OCI-LY7 (cell line): ENCODE measurements around the gene DYDC1.

Experiments
- EZH2phosphoT487 ChIP-seq: fragments of 200-600 bp; sonication (generic); IDR thresholded peaks from 2 replicates; pipeline ENCODE4 v1.6.1; 2018; ENCODE audit warnings: low read depth, borderline replicate concordance, mild to moderate bottlenecking, mixed run types, antibody characterized with exemption, low read length, moderate library complexity, mixed read lengths
- TF ChIP-seq, protein P1 (sequence below): fragments of 200-600 bp; sonication (generic); conservative IDR thresholded peaks from 2 replicates; pipeline ENCODE4 v1.5.1; 2014; ENCODE audit warnings: mild to moderate bottlenecking, antibody characterized with exemption, low read length, moderate library complexity, mixed read lengths

DNA sequence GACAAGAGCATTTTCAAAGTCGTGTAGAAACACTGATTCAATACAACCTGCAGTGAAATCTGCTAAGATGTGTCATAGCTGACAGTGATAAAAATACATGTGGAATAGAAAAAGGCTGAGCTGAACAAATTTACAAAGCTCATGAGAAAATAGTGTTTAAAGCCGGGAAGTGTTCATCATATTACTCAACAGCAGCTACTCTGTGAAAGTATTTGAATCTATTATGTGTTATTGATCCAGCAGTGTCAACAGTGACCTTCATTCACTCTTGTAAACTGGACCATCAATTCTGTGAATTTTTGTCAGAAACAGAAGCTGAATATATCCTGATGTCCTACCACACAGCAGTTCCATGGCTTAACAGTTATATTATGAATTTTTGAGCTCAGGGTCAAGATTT, 11.6 kb downstream of the DYDC1 start:
- TF ChIP-seq, protein P1, sequence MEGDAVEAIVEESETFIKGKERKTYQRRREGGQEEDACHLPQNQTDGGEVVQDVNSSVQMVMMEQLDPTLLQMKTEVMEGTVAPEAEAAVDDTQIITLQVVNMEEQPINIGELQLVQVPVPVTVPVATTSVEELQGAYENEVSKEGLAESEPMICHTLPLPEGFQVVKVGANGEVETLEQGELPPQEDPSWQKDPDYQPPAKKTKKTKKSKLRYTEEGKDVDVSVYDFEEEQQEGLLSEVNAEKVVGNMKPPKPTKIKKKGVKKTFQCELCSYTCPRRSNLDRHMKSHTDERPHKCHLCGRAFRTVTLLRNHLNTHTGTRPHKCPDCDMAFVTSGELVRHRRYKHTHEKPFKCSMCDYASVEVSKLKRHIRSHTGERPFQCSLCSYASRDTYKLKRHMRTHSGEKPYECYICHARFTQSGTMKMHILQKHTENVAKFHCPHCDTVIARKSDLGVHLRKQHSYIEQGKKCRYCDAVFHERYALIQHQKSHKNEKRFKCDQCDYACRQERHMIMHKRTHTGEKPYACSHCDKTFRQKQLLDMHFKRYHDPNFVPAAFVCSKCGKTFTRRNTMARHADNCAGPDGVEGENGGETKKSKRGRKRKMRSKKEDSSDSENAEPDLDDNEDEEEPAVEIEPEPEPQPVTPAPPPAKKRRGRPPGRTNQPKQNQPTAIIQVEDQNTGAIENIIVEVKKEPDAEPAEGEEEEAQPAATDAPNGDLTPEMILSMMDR = no peak
- no peak for TF ChIP-seq EZH2phosphoT487
